Stomach (tissue), 9 donors: ENCODE results near the gene PLXNA2. TPM values are rescaled to one million over a fixed set of nuclear protein-coding genes. Genes with fewer than 3 reads are reported as not detected.

Experiments used
- DNase-seq, 2 donors: peaks; one replicate each; pipeline versions ENCODE4 v3.0.0 to v3.0.0-alpha.2; 2013 to 2019
- H3K27ac ChIP-seq, 5 donors: fragments of 200-600 bp in 4 of 5; sonication (generic) in 4 of 5; one replicate each; pipeline ENCODE4 v1.5.1; 2013 to 2019; ENCODE audit warnings: mild to moderate bottlenecking in 1 of 5, moderate library complexity in 1 of 5
- H3K27me3 ChIP-seq, 3 donors: fragments of 200-600 bp; sonication (generic); one replicate each; pipeline ENCODE4 v1.5.1; 2017 to 2019; ENCODE audit warnings: mixed run types in 1 of 3
- H3K36me3 ChIP-seq, 4 donors: fragments of 200-600 bp; sonication (generic); 1 replicate in 3 of 4; 2 replicates in 1 of 4; pipeline ENCODE4 v1.5.1; 2016 to 2019
- H3K4me1 ChIP-seq, 4 donors: fragments of 200-600 bp; sonication (generic); one replicate each; pipeline ENCODE4 v1.5.1; 2016 to 2019
- H3K4me3 ChIP-seq, 4 donors: fragments of 200-600 bp; sonication (generic) in 3 of 4; one replicate each; pipeline ENCODE4 v1.5.1; 2016 to 2019; ENCODE audit warnings: mild to moderate bottlenecking in 1 of 4
- H3K9me3 ChIP-seq, 4 donors: fragments of 200-600 bp; sonication (generic); one replicate each; pipeline ENCODE4 v1.5.1; 2016 to 2019
- CTCF ChIP-seq, 7 experiments: fragments of 450-650 bp in 4 of 7; fragments of 200-600 bp in 3 of 7; sonication (generic) in 3 of 7; IDR thresholded peaks; one replicate each; pipeline ENCODE4 v1.5.1; 2016 to 2019; ENCODE audit warnings: antibody characterized with exemption in 7 of 7, control low read depth in 2 of 7, mild to moderate bottlenecking in 1 of 7
- EP300 ChIP-seq: sonication (generic); formaldehyde crosslinking; IDR thresholded peaks from one replicate; pipeline ENCODE4 v1.6.1; 2017; ENCODE audit warnings: antibody characterized with exemption
- POLR2A ChIP-seq, 4 donors: fragments of 450-650 bp; IDR thresholded peaks; one replicate each; pipeline ENCODE4 v1.6.1; 2016; ENCODE audit warnings: antibody characterized with exemption in 4 of 4, control low read depth in 2 of 4, mild to moderate bottlenecking in 1 of 4, moderate library complexity in 1 of 4
- POLR2AphosphoS5 ChIP-seq, 3 donors: sonication (generic); formaldehyde crosslinking; IDR thresholded peaks; one replicate each; pipeline ENCODE4 v1.6.1; 2016; ENCODE audit warnings: antibody characterized with exemption in 3 of 3
- WGBS, 5 donors: extraction: QIAGEN DNeasy Blood & Tissue Kit in 3 of 5; methylation state at CpG; one replicate each; pipeline versions ENCODE4 v1.1.5 to v1.1.7; 2013 to 2018; 5-methylcytosine and 5-hydroxymethylcytosine counted together
- intact Hi-C: fragments of 100-400 bp; cut with DNase I; formaldehyde crosslinking; loops from one replicate; pipeline ENCODE4 v1.15.1; 2023; ENCODE audit warnings: low total_unique reads
- polyA plus RNA-seq, 3 donors: library from polyadenylated mRNA; stranded (reverse); fragments of 200-250 nt; gene quantifications; one replicate each; pipeline ENCODE4 v1.2.3, GENCODE V29; 2013
- total RNA-seq, 5 donors: library from RNA; depleted of rRNA; stranded (reverse); fragments of >200 nt; gene quantifications; one replicate each; pipeline versions ENCODE4 v1.1.0 to v1.2.3, GENCODE V29; 2014 to 2016
- donor health status: healthy with polysubstance abuse.
- donor health status: Bipolar disorder and iron deficiency.
- donor health status: healthy.

Gene PLXNA2
- total and polyA plus RNA-seq, 8 donors, result 2.7 to 185 (median 28.7) TPM

- WGBS, 5 donors, result 48 to 68% (median 58%) methylated on average over 4 of the region's 4 CpGs
These were observed 150.1 kb downstream of the PLXNA2 start for GRCh38 chr1:208093754-208094719.

GRCh38 chr1:208093046-208093445 lies 151.1 kb downstream of the PLXNA2 start:
- 88 to 98% (median 95%) methylated on average over 3 of the region's 3 CpGs for WGBS, 5 donors
- H3K36me3 ChIP-seq, result peaks cover 29 to 100% (median 91%) of the 10 kb centered on the region in 4 donors
- intact Hi-C loops, result no loop called here
- no peak overlapping the region for H3K27ac ChIP-seq
- DNase-seq, result no peak
- TF ChIP-seq POLR2A (IDR thresholded peaks at IDR 0.05) (no peak), EP300 (no peak), POLR2AphosphoS5 (IDR thresholded peaks at IDR 0.05) (no peak), CTCF (IDR thresholded peaks at IDR 0.05) (no peak)
- H3K4me3 ChIP-seq, result no peak overlapping the region
- H3K27me3 ChIP-seq, result no peaks in the 10 kb centered on the region
- H3K9me3 ChIP-seq, result no peaks in the 10 kb centered on the region
- H3K4me1 ChIP-seq, result peaks cover 0 to 19% (median 12%) of the 10 kb centered on the region in 4 donors

More at GRCh38 chr1:208093754-208094719, 150.1 kb downstream of the PLXNA2 start:
- peak; percentile 66 to 75 for DNase-seq
- no peak overlapping the region for H3K27ac ChIP-seq
- intact Hi-C loops, result no loop called here
- H3K36me3 ChIP-seq, result peaks cover 25 to 98% (median 88%) of the 10 kb centered on the region in 4 donors
- H3K4me1 ChIP-seq, result peaks cover 0 to 19% (median 12%) of the 10 kb centered on the region in 4 donors
- H3K9me3 ChIP-seq, result no peaks in the 10 kb centered on the region
- H3K27me3 ChIP-seq, result no peaks in the 10 kb centered on the region
- H3K4me3 ChIP-seq, result no peak overlapping the region
- peak in 5 of 7 experiments; percentile 18 to 72 (median 45) for TF ChIP-seq CTCF (IDR thresholded peaks at IDR 0.05)
- TF ChIP-seq EP300, result no peak

- Histone ChIP-seq H3K4me1 (peaks cover 0 to 31% (median 19%) of the 10 kb centered on the region in 4 donors), H3K27ac (peak overlapping the region in 2 of 5 donors; percentile 18 to 20), H3K27me3 (no peaks in the 10 kb centered on the region), H3K4me3 (no peak overlapping the region), H3K36me3 (peaks cover 25 to 90% (median 80%) of the 10 kb centered on the region in 4 donors), H3K9me3 (no peaks in the 10 kb centered on the region)
- DNase-seq, result no peak
- intact Hi-C loops, result no loop called here
- 65 to 76% (median 71%) methylated on average over 9 of the region's 9 CpGs for WGBS, 5 donors
- TF ChIP-seq CTCF (IDR thresholded peaks at IDR 0.05), result no peak
- no peak for TF ChIP-seq POLR2AphosphoS5 (IDR thresholded peaks at IDR 0.05)
- TF ChIP-seq POLR2A (IDR thresholded peaks at IDR 0.05), result no peak
- no peak for TF ChIP-seq EP300
These were observed 153.5 kb downstream of the PLXNA2 start for GRCh38 chr1:208090388-208091301.
